AG10803 (cell line): ENCODE results near the gene ZBTB16.

Experiments used
- DNase-seq: peaks from one replicate; pipeline ENCODE4 v3.0.0; 2010; ENCODE audit warnings: low read depth
- H3K4me3 ChIP-seq: 2 replicates; pipeline ENCODE4 v1.5.1; 2011; ENCODE audit warnings: mild to moderate bottlenecking, low read length, control low read depth
- CTCF ChIP-seq: conservative IDR thresholded peaks from 2 replicates; pipeline ENCODE4 v1.5.1; 2011; ENCODE audit warnings: mild to moderate bottlenecking, low read length, control low read depth, inconsistent platforms

The ZBTB16 gene

GRCh38 chr11:114077482-114078305 lies 18.2 kb downstream of the ZBTB16 start:
- DNase-seq = no peak
- no peak overlapping the region for H3K4me3 ChIP-seq

GRCh38 chr11:114078423-114078822 lies 18.9 kb downstream of the ZBTB16 start:
- TF ChIP-seq CTCF = no peak
- no peak overlapping the region for H3K4me3 ChIP-seq
- no peak for DNase-seq

More at GRCh38 chr11:114077482-114078305, 18.2 kb downstream of the ZBTB16 start:
- no peak for TF ChIP-seq CTCF

- no peak for TF ChIP-seq CTCF
- H3K4me3 ChIP-seq = no peak overlapping the region
- no peak for DNase-seq
These were observed 20.1 kb downstream of the ZBTB16 start for GRCh38 chr11:114079511-114080065.

GRCh38 chr11:114080219-114080618 lies 20.7 kb downstream of the ZBTB16 start:
- no peak for TF ChIP-seq CTCF
- DNase-seq = no peak
- H3K4me3 ChIP-seq = no peak overlapping the region

GRCh38 chr11:114080769-114081168 lies 21.3 kb downstream of the ZBTB16 start:
- no peak for DNase-seq
- H3K4me3 ChIP-seq = no peak overlapping the region
- TF ChIP-seq CTCF = no peak

GRCh38 chr11:114081641-114082414 lies 22.3 kb downstream of the ZBTB16 start:
- TF ChIP-seq CTCF = no peak
- no peak overlapping the region for H3K4me3 ChIP-seq
- DNase-seq = no peak
